Neuronal stem cell (in vitro differentiated cells): ENCODE data around the gene CAVIN3.

Source experiments
- DNase-seq: peaks from one replicate; pipeline ENCODE4 v3.0.0-alpha.2; 2013; ENCODE audit warnings: low spot score
- H2AFZ ChIP-seq: one replicate; pipeline ENCODE4 v1.6.1; 2013; ENCODE audit warnings: mild to moderate bottlenecking, low read length, inconsistent platforms
- H2AK5ac ChIP-seq: 2 replicates; pipeline ENCODE4 v1.6.1; 2013; ENCODE audit warnings: low read depth, mild to moderate bottlenecking, inconsistent platforms, low read length, moderate library complexity, mixed read lengths
- H2BK120ac ChIP-seq: 2 replicates; pipeline ENCODE4 v1.6.1; 2013; ENCODE audit warnings: low read depth, mild to moderate bottlenecking, inconsistent platforms, low read length, moderate library complexity, mixed read lengths
- H2BK12ac ChIP-seq: one replicate; pipeline ENCODE4 v1.6.1; 2013; ENCODE audit warnings: low read length, inconsistent platforms
- H2BK15ac ChIP-seq: 2 replicates; pipeline ENCODE4 v1.6.1; 2013; ENCODE audit warnings: mild to moderate bottlenecking, low read length, inconsistent platforms, mixed read lengths
- H2BK5ac ChIP-seq: one replicate; pipeline ENCODE4 v1.6.1; 2013; ENCODE audit warnings: inconsistent platforms, mild to moderate bottlenecking, low read length, moderate library complexity
- H3K14ac ChIP-seq: one replicate; pipeline ENCODE4 v1.6.1; 2013; ENCODE audit warnings: low read length, inconsistent platforms
- H3K18ac ChIP-seq: 2 replicates; pipeline ENCODE4 v1.6.1; 2013; ENCODE audit warnings: low read length, inconsistent platforms
- H3K23ac ChIP-seq: 2 replicates; pipeline ENCODE4 v1.6.1; 2013; ENCODE audit warnings: low read depth, mild to moderate bottlenecking, mixed read lengths, low read length, inconsistent platforms; ENCODE audit not compliant: poor library complexity
- H3K27ac ChIP-seq: replicated peaks from 3 replicates; pipeline ENCODE4 v1.5.1; 2013; ENCODE audit warnings: low read length, inconsistent platforms
- H3K27me3 ChIP-seq, 3 experiments: 2 replicates each; pipeline ENCODE4 v1.6.1; 2013; ENCODE audit warnings: low read length in 3 of 3, mild to moderate bottlenecking in 2 of 3, inconsistent platforms in 1 of 3, low read depth in 1 of 3, mixed read lengths in 1 of 3, moderate library complexity in 1 of 3; ENCODE audit not compliant: control insufficient read depth in 3 of 3, insufficient read depth in 3 of 3
- H3K36me3 ChIP-seq, 2 donors: replicated peaks in 1 of 2; 2 replicates each; pipeline ENCODE4 v1.6.1; 2013; ENCODE audit warnings: low read length in 2 of 2; ENCODE audit not compliant: control insufficient read depth in 2 of 2, insufficient read depth in 2 of 2
- H3K4ac ChIP-seq: 2 replicates; pipeline ENCODE4 v1.6.1; 2013; ENCODE audit warnings: inconsistent platforms, mild to moderate bottlenecking, low read length, moderate library complexity
- H3K4me1 ChIP-seq, 2 donors: 1 replicate in 1 of 2; 2 replicates in 1 of 2; pipeline ENCODE4 v1.6.1; 2013; ENCODE audit warnings: low read length in 2 of 2, low read depth in 1 of 2; ENCODE audit not compliant: control insufficient read depth in 2 of 2, insufficient read depth in 1 of 2
- H3K4me2 ChIP-seq: one replicate; pipeline ENCODE4 v1.6.1; 2013; ENCODE audit warnings: mild to moderate bottlenecking, low read length, inconsistent platforms; ENCODE audit not compliant: insufficient read depth, poor library complexity, severe bottlenecking
- H3K4me3 ChIP-seq, 2 donors: 2 replicates each; pipeline ENCODE4 v1.5.1; 2013; ENCODE audit warnings: low read length in 2 of 2, mild to moderate bottlenecking in 2 of 2, inconsistent platforms in 1 of 2, moderate library complexity in 1 of 2
- H3K79me1 ChIP-seq: one replicate; pipeline ENCODE4 v1.6.1; 2013; ENCODE audit warnings: low read depth, mild to moderate bottlenecking, inconsistent platforms, low read length, moderate library complexity
- H3K9ac ChIP-seq: one replicate; pipeline ENCODE4 v1.6.1; 2013; ENCODE audit warnings: mild to moderate bottlenecking, low read depth, low read length, inconsistent platforms; ENCODE audit not compliant: poor library complexity
- H3K9me3 ChIP-seq, 2 donors: replicated peaks in 1 of 2; 2 replicates each; pipeline versions ENCODE3 to v1.6.1; 2013; ENCODE audit warnings: low read length in 2 of 2, mild to moderate bottlenecking in 2 of 2, inconsistent platforms in 1 of 2, low read depth in 1 of 2, mixed read lengths in 1 of 2, moderate library complexity in 1 of 2; ENCODE audit not compliant: control insufficient read depth in 2 of 2, insufficient read depth in 1 of 2
- H4K8ac ChIP-seq: one replicate; pipeline ENCODE4 v1.6.1; 2013; ENCODE audit warnings: low read depth, mild to moderate bottlenecking, inconsistent platforms, low read length, moderate library complexity
- H4K91ac ChIP-seq: one replicate; pipeline ENCODE4 v1.6.1; 2013; ENCODE audit warnings: low read length, low read depth, mild to moderate bottlenecking, inconsistent platforms; ENCODE audit not compliant: poor library complexity
- WGBS, 2 donors: extraction: QIAGEN DNeasy Blood & Tissue Kit; methylation state at CpG; one replicate each; pipeline ENCODE4 v1.1.7; 2013; ENCODE audit warnings: missing lambda C conversion rate in 2 of 2, mixed read lengths in 1 of 2; ENCODE audit not compliant: insufficient read length in 2 of 2, insufficient replicate concordance in 1 of 2; ENCODE audit errors: extremely low coverage in 2 of 2; 5-methylcytosine and 5-hydroxymethylcytosine counted together

The CAVIN3 gene

GRCh38 chr11:6315811-6316425, 4.4 kb downstream of the CAVIN3 start:
- no peak overlapping the region for H2BK5ac ChIP-seq
- H2AK5ac ChIP-seq, result no peak overlapping the region
- H3K18ac ChIP-seq, result no peak overlapping the region
- no peak overlapping the region for H4K8ac ChIP-seq
- H3K9ac ChIP-seq, result no peak overlapping the region
- no peaks in the 10 kb centered on the region for H3K36me3 ChIP-seq
- no peak overlapping the region for H3K4me3 ChIP-seq
- no peak overlapping the region for H2BK12ac ChIP-seq
- peak; percentile 64 for DNase-seq
- H3K27me3 ChIP-seq, result peaks cover 0 to 39% (median 1%) of the 10 kb centered on the region in 3 experiments
- H2AFZ ChIP-seq, result no peak overlapping the region
- no peak overlapping the region for H3K4me2 ChIP-seq
- H3K4me1 ChIP-seq, result peaks cover 0 to 19% of the 10 kb centered on the region in 2 donors
- H3K14ac ChIP-seq, result no peak overlapping the region
- H3K4ac ChIP-seq, result no peak overlapping the region
- no peak overlapping the region for H2BK15ac ChIP-seq
- H2BK120ac ChIP-seq, result no peak overlapping the region
- no peak overlapping the region for H3K27ac ChIP-seq
- no peak overlapping the region for H3K23ac ChIP-seq
- no peaks in the 10 kb centered on the region for H3K79me1 ChIP-seq
- H4K91ac ChIP-seq, result no peak overlapping the region
- H3K9me3 ChIP-seq, result no peaks in the 10 kb centered on the region
- WGBS, 2 donors, result no CpG with 5 or more reads among the region's 10 CpGs

GRCh38 chr11:6312106-6312505, 8.2 kb downstream of the CAVIN3 start:
- no peak overlapping the region for H3K18ac ChIP-seq
- H3K4me2 ChIP-seq, result no peak overlapping the region
- no peak overlapping the region for H3K23ac ChIP-seq
- H3K27me3 ChIP-seq, result peaks cover 0 to 21% (median 0%) of the 10 kb centered on the region in 3 experiments
- no peak overlapping the region for H2AFZ ChIP-seq
- no peak overlapping the region for H4K91ac ChIP-seq
- no peak overlapping the region for H2BK120ac ChIP-seq
- H3K4ac ChIP-seq, result no peak overlapping the region
- DNase-seq, result no peak
- H3K27ac ChIP-seq, result no peak overlapping the region
- no peak overlapping the region for H3K14ac ChIP-seq
- no peaks in the 10 kb centered on the region for H3K79me1 ChIP-seq
- no peak overlapping the region for H3K4me3 ChIP-seq
- no peak overlapping the region for H2BK5ac ChIP-seq
- H2BK15ac ChIP-seq, result no peak overlapping the region
- peaks cover 0 to 3% of the 10 kb centered on the region in 2 donors for H3K4me1 ChIP-seq
- no peaks in the 10 kb centered on the region for H3K36me3 ChIP-seq
- no peak overlapping the region for H2AK5ac ChIP-seq
- no peak overlapping the region for H3K9ac ChIP-seq
- no peak overlapping the region for H2BK12ac ChIP-seq
- no peak overlapping the region for H4K8ac ChIP-seq
- H3K9me3 ChIP-seq, result no peaks in the 10 kb centered on the region
- no CpG with 5 or more reads among the region's 3 CpGs for WGBS, 2 donors

- H3K27ac ChIP-seq, result no peak overlapping the region
- no peak overlapping the region for H2BK12ac ChIP-seq
- no peak overlapping the region for H3K18ac ChIP-seq
- H4K8ac ChIP-seq, result no peak overlapping the region
- H3K79me1 ChIP-seq, result no peaks in the 10 kb centered on the region
- H3K27me3 ChIP-seq, result peaks cover 0 to 17% (median 0%) of the 10 kb centered on the region in 3 experiments
- H3K9me3 ChIP-seq, result no peaks in the 10 kb centered on the region
- no peak overlapping the region for H2BK5ac ChIP-seq
- no peak for DNase-seq
- H2BK120ac ChIP-seq, result no peak overlapping the region
- H3K4me3 ChIP-seq, result no peak overlapping the region
- no peak overlapping the region for H3K23ac ChIP-seq
- no peak overlapping the region for H3K9ac ChIP-seq
- H3K36me3 ChIP-seq, result no peaks in the 10 kb centered on the region
- H3K4me1 ChIP-seq, result peaks cover 7 to 9% of the 10 kb centered on the region in 2 donors
- no peak overlapping the region for H2AFZ ChIP-seq
- no peak overlapping the region for H3K14ac ChIP-seq
- no peak overlapping the region for H4K91ac ChIP-seq
- WGBS, 2 donors, result no CpG with 5 or more reads among the region's 8 CpGs
- H3K4me2 ChIP-seq, result no peak overlapping the region
- H3K4ac ChIP-seq, result no peak overlapping the region
- no peak overlapping the region for H2AK5ac ChIP-seq
- H2BK15ac ChIP-seq, result no peak overlapping the region
Measured at GRCh38 chr11:6307876-6308275, 12.4 kb downstream of the CAVIN3 start.

- Histone ChIP-seq H3K4me1 (peaks cover 7 to 19% of the 10 kb centered on the region in 2 donors), H4K91ac (no peak overlapping the region), H3K27ac (no peak overlapping the region), H2AFZ (no peak overlapping the region), H4K8ac (no peak overlapping the region), H3K27me3 (peaks cover 0 to 17% (median 0%) of the 10 kb centered on the region in 3 experiments), H3K4ac (no peak overlapping the region), H3K9me3 (no peaks in the 10 kb centered on the region), H2BK12ac (no peak overlapping the region), H2AK5ac (no peak overlapping the region), H2BK120ac (no peak overlapping the region), H3K79me1 (no peaks in the 10 kb centered on the region), H3K4me3 (no peak overlapping the region), H3K9ac (no peak overlapping the region), H3K18ac (no peak overlapping the region), H3K4me2 (no peak overlapping the region), H2BK5ac (no peak overlapping the region), H2BK15ac (no peak overlapping the region), H3K36me3 (no peaks in the 10 kb centered on the region), H3K14ac (no peak overlapping the region), H3K23ac (no peak overlapping the region)
- DNase-seq, result no peak
- WGBS, 2 donors, result no CpG with 5 or more reads among the region's 4 CpGs
Measured at GRCh38 chr11:6305297-6305696, 15.0 kb downstream of the CAVIN3 start.
